IPS DF 4.7 (cell line): ENCODE measurements around the gene SPTLC3.

Source experiments
- DNase-seq: peaks from one replicate; pipeline ENCODE4 v3.0.0-alpha.2; 2013; ENCODE audit warnings: low spot score; ENCODE audit errors: extremely low read depth

Gene SPTLC3

GRCh38 chr20:12984069-12984765 is 24.6 kb upstream of the SPTLC3 start:
- no peak for DNase-seq

- no peak for DNase-seq
Measured at GRCh38 chr20:12984863-12985262, 23.9 kb upstream of the SPTLC3 start.

GRCh38 chr20:12987261-12987660 is 21.5 kb upstream of the SPTLC3 start:
- DNase-seq: no peak

- DNase-seq: no peak
Measured at GRCh38 chr20:12989586-12990115, 19.1 kb upstream of the SPTLC3 start.

- no peak for DNase-seq
Measured at GRCh38 chr20:12997128-12997655, 11.6 kb upstream of the SPTLC3 start.

GRCh38 chr20:12998046-12998445 is 10.7 kb upstream of the SPTLC3 start:
- no peak for DNase-seq

- DNase-seq: no peak
Measured at GRCh38 chr20:12999201-12999600, 9.6 kb upstream of the SPTLC3 start.

GRCh38 chr20:13002251-13002650 is 6.5 kb upstream of the SPTLC3 start:
- no peak for DNase-seq

- DNase-seq: no peak
Measured at GRCh38 chr20:13006825-13007224, 1.9 kb upstream of the SPTLC3 start.

- DNase-seq: no peak
Measured at GRCh38 chr20:13007596-13007995, 1.2 kb upstream of the SPTLC3 start.

GRCh38 chr20:13009682-13010406 is 1.1 kb downstream of the SPTLC3 start:
- no peak for DNase-seq

GRCh38 chr20:13012886-13013285 is 4.1 kb downstream of the SPTLC3 start:
- no peak for DNase-seq

GRCh38 chr20:13013411-13013810 is 4.6 kb downstream of the SPTLC3 start:
- no peak for DNase-seq

GRCh38 chr20:13017235-13017634 is 8.5 kb downstream of the SPTLC3 start:
- no peak for DNase-seq

- DNase-seq: no peak
Measured at GRCh38 chr20:13017883-13018535, 9.2 kb downstream of the SPTLC3 start.

GRCh38 chr20:13021205-13021970 is 12.6 kb downstream of the SPTLC3 start:
- DNase-seq: no peak

GRCh38 chr20:13022401-13023155 is 13.8 kb downstream of the SPTLC3 start:
- DNase-seq: no peak

- no peak for DNase-seq
Measured at GRCh38 chr20:13024596-13024995, 15.8 kb downstream of the SPTLC3 start.

GRCh38 chr20:13025181-13025580 is 16.4 kb downstream of the SPTLC3 start:
- DNase-seq: no peak

GRCh38 chr20:13028001-13028400 is 19.2 kb downstream of the SPTLC3 start:
- no peak for DNase-seq
